ENCODE results near the gene GRIK4. TPM values are rescaled to one million over a fixed set of nuclear protein-coding genes. Genes with fewer than 3 reads are reported as not detected.

The GRIK4 gene
- total and polyA plus RNA-seq, 8 donors = 0.02 TPM; not detected in 7

DNA sequence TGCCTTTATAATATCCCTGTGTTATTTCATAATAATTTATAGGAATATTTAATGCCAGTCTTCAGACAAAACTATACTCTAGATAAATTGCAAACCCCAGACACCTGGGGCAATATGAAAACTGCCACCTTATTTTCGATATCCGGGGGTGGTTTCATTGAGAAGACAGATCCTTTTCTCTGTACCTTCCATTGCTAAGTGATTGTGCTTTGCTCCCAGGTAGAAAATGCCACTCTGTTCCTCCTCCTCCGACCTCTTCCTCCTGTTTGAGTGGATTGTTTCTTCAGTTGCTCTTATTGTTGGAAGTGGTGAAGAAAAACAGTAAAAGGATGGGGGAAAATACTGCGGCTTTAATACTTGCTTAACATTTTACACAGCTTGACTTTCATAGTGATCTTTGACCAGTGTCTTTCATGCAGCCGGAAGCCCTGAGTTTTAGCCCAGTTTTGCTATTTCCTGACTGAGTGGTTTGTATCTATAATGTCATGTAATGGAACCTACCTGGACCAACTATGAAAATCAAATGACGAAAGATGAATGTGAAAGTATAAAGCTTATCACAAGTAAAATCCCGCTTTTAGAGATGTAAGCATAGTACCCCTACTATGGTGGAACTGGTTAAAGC is 5.6 kb upstream of the GRIK4 start:
- no peak for ATAC-seq
- no peaks in the 10 kb centered on the region for H3K4me1 ChIP-seq
- H3K36me3 ChIP-seq = no peaks in the 10 kb centered on the region
- no peak for DNase-seq
- intact Hi-C loops (cut with DNase I) = no loop called here
- no peaks in the 10 kb centered on the region for H3K9me3 ChIP-seq
- TF ChIP-seq, protein P1, sequence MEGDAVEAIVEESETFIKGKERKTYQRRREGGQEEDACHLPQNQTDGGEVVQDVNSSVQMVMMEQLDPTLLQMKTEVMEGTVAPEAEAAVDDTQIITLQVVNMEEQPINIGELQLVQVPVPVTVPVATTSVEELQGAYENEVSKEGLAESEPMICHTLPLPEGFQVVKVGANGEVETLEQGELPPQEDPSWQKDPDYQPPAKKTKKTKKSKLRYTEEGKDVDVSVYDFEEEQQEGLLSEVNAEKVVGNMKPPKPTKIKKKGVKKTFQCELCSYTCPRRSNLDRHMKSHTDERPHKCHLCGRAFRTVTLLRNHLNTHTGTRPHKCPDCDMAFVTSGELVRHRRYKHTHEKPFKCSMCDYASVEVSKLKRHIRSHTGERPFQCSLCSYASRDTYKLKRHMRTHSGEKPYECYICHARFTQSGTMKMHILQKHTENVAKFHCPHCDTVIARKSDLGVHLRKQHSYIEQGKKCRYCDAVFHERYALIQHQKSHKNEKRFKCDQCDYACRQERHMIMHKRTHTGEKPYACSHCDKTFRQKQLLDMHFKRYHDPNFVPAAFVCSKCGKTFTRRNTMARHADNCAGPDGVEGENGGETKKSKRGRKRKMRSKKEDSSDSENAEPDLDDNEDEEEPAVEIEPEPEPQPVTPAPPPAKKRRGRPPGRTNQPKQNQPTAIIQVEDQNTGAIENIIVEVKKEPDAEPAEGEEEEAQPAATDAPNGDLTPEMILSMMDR (IDR thresholded peaks at IDR 0.05) = no peak
- 61 to 70% methylated on average over 7 of the region's 7 CpGs for WGBS, 2 donors
- H3K4me3 ChIP-seq = no peak overlapping the region
- no peak for FAIRE-seq
- no peak overlapping the region for H3K27ac ChIP-seq
- peaks cover 0 to 42% (median 2%) of the 10 kb centered on the region in 4 donors for H3K27me3 ChIP-seq

DNA sequence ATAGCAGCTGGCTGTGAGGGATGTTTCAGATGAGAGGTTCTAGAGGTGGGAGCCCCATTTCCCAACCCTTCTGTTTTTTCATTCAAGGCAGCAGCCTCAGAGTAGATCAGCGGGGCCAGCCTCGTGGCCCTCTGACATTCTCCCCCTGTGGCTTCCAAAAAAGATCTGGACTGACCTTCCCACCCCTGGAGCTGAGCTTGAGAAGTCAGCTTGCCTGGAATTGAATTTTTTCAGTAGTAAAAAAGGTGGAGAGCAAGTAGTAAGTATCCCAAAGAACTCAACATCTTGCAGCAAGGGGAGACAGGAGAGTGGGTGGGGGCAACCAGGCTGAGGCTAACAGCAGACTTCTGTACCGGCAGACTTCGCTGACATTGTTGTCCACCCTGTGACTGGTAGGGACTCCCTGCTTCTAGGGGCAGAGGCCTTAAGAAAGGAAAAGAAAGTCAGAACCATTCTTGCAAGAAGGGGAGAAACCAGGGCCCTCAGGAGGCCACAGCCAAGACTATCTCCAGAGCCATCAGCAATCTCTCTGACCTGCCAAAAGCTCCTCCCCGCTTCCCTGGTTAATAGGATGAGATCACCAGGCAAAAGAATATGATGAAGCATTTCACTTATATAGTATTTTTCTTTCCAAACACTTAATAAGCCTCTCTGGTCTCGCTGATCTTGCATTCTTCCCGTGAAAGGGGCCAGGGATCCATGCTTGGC is 2.0 kb upstream of the GRIK4 start:
- Histone ChIP-seq H3K27me3 (peaks cover 0 to 29% (median 2%) of the 10 kb centered on the region in 4 donors), H3K27ac (no peak overlapping the region), H3K9me3 (no peaks in the 10 kb centered on the region), H3K4me3 (no peak overlapping the region), H3K36me3 (no peaks in the 10 kb centered on the region), H3K4me1 (no peaks in the 10 kb centered on the region)
- DNase-seq (no peak), ATAC-seq (no peak), FAIRE-seq (no peak)
- intact Hi-C loops (cut with DNase I) = loop anchor here (2.0 to 10.0 kb wide), 5 partner anchors 173 to 445 kb away; no protein-coding TSS in a partner anchor
- 57 to 67% methylated on average over 7 of the region's 7 CpGs for WGBS, 2 donors
- TF ChIP-seq, protein P1 (IDR thresholded peaks at IDR 0.05) = no peak

DNA sequence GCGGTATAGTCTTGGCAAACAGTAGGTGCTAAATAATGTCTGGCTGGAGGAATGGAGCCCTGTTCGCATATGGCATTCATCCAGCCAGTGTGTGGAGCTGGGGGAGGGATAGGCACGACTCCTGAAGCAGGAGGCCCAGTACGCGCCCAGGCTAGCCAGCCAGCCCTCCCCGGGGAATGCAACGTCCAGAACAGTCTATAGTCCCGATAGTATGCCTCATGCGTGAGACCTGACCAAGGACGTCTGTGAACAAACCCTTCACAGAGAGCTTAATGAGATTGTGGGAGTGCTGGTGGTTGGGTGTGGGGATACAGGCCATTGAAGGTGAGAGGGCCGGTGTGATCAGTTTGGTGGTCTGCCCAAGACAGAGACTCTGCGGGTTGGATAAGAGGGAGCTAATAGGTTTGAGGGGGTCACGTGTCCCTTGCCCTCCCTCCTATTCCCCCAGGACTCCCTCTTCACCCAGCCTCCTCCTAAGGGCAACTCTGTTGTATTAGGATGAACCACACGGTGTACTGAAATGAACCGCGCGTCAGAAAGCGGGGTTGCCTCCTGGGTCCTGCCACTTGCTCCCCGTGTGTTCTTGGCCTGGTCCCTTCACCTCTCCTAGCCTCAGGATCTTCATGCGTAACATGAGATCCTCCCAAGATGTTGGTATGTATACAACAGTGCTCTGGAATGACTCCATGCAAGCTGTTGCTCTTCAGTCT is 987 bp upstream of the GRIK4 start:
- Histone ChIP-seq H3K27me3 (peaks cover 0 to 22% (median 2%) of the 10 kb centered on the region in 4 donors), H3K4me3 (no peak overlapping the region), H3K4me1 (no peaks in the 10 kb centered on the region), H3K27ac (no peak overlapping the region), H3K36me3 (no peaks in the 10 kb centered on the region), H3K9me3 (no peaks in the 10 kb centered on the region)
- intact Hi-C loops (cut with DNase I) = loop anchor here (2.0 to 10.0 kb wide), 5 partner anchors 172 to 444 kb away; no protein-coding TSS in a partner anchor
- ATAC-seq (no peak), DNase-seq (no peak), FAIRE-seq (no peak)
- WGBS, 2 donors = 34 to 43% methylated on average over 20 of the region's 20 CpGs
- TF ChIP-seq, protein P1 (IDR thresholded peaks at IDR 0.05) = no peak

DNA sequence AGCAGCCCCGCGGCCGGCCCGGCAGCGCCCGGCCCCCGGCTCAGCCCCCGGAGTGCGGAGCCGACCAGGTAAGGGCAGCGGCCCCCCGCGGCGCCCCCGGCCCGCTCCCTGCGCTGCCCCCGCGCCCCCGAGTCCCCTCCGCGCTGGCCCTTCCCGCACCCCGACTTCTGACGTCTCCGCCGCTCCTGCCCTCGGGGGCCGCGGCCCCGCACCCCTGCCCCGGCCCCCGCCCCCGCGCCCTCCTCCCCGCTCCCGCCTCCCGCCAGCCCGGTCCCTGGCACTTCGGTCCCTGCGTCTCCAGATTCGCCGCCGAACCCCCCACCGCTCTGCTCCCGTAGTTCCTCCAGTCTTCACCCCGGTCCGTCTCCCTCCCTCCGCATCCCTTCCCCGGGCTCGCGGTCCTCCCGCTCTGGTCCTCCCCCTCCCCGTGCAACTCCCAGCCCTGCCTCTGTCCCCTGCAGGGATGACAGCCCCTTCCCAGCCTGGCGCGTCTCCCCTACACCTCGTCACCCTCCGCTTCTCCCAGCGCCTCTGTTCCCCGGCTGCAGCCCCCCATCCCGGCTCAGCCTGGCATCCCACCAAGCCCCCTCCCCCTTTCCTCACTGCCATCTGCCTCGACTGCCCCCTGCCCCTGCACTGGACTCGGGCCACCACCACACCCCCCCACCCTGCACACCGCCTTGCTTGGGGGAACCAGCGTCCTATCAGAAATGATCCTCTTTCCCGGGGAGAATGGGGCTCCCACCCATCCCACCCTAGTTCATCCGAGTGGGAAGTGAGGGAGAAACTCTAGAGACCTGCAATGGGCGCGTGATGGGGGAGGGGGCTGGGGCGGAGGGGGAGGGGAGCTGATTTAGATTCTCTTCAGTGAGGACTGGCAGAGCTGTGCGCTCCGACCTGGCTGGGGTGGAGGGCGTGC is 531 bp downstream of the GRIK4 start:
- TF ChIP-seq, protein P1 (IDR thresholded peaks at IDR 0.05) = no peak
- Histone ChIP-seq H3K4me3 (peak overlapping the region in 1 of 4 donors; percentile 46), H3K27me3 (peaks cover 0 to 14% (median under 1%) of the 10 kb centered on the region in 4 donors), H3K9me3 (no peaks in the 10 kb centered on the region), H3K36me3 (no peaks in the 10 kb centered on the region), H3K27ac (no peak overlapping the region), H3K4me1 (no peaks in the 10 kb centered on the region)
- FAIRE-seq (no peak), DNase-seq (peak in 3 of 6 donors; percentile 13 to 76 (median 36)), ATAC-seq (no peak)
- WGBS, 2 donors = 8 to 10% methylated on average over 40 to 73 of the region's 73 CpGs
- intact Hi-C loops (cut with DNase I) = loop anchor here (2.0 to 10.0 kb wide), 5 partner anchors 170 to 443 kb away; no protein-coding TSS in a partner anchor

Data from pancreas (tissue), 10 donors.